GM18526 (cell line): ENCODE results near the gene ITGB1BP2.

Experiments used
- POLR2A ChIP-seq: IDR thresholded peaks from 3 replicates; pipeline ENCODE4 v1.6.1; 2011; ENCODE audit not compliant: insufficient read length; ENCODE audit errors: extremely low read depth

ITGB1BP2 gene

DNA sequence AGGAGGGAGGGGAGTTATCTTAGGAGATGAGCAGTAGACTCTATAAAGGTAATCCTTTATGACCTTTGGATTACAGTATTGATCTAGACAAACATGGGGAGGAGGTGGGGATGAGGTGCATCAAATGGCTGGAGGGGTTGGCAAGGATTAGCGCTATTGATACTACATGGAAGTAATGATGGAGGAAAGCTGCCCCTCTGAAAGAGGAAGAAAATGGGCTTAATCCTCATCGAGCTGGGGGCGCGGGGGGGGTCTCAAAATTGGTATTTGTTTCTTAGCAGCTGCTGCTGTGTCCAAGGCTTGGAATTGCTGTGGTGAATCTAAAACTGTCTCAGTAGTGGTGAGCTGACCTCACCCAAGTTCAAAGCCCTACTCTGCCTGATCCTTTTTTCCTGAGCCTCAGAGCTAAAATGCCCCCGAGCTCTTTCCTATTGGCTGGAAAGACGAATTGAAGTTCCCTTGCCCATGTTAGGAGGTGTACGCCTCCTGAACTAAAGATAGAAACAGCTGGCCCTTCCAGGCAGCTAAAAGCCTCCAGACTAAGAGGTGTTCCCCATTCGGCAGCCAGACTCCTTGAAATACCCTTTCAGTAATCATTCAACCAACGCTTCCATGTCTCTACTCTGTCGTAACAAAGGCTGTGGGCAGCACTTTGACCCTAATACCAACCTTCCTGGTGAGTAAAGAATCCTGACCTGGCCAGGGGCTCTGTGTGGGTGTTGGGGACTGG is at the start of gene ITGB1BP2:
ITGB1BP2 (plus strand) TSS at position 556 of the 730 bp plus-strand sequence; CDS start at position 613, 57 bp downstream.
- no peak for TF ChIP-seq POLR2A

DNA sequence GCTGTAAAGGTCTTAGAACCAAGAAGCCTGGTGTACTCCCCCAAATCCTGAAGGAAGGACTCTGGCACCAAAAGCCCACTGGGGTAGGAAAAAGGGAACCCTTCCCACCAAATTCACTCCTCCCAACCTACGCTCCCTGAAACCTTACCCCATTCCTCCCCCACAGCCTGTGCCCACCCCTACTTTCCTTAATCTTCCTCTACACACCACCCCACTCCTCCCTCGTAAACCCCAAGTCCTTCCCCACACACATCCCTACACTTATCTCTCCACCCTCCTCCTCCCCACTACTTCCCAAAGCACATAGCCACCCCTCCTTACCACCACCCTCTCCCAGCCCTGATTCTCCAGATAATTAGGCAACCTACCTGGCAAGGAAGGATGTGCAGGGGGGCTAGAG is 49.3 kb upstream of the ITGB1BP2 start:
- no peak for TF ChIP-seq POLR2A

DNA sequence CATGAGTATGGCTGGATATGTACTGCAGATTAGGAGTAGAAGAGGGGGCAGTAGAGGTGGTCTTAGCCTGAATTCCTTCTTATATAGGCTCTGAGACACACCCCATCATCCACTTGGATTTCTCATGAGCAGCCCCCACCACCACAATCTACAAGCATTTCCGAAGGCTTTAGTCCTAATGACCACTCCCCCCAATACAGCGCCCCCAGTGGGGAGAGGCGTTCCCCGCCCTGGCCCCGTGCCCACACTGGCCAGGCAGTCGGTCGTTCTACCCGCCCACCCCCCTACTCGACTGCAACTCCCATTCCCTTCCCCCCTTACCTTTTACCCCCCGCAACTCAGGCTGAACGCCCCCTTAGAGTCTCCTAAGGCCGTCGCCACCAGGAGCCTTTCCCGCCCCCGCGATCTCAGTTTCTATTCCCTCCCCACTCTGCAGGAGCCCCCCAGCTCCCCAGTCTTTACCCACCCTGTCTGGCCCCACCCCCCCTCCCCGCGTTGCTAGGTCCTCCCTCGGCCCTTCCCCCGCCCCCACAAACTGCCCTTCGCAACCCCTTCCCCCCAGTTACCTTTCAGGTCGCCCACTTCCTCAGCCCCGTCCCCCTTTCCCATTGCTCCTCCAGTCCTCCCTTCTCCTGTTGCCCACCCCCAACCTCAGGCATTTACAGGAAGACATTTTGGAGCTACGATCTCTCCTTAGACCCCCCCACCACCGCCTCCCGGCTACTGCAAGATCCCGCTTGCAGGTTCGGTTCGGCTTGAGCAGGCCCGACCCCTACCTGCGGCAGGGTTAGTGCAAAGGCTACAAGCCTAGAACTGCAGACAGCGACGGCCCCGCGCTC is 48.1 kb upstream of the ITGB1BP2 start:
- TF ChIP-seq POLR2A, result no peak

- TF ChIP-seq POLR2A, result peak; percentile 43
These were observed 47.2 kb upstream of the ITGB1BP2 start, which contains the start of gene ZMYM3 for GRCh38 chrX:71254092-71254963. TSS of gene ZMYM3 (minus strand) at chrX:71254140. CDS start at chrX:71253255, 885 bp downstream.

GRCh38 chrX:71256051-71256450 is 45.5 kb upstream of the ITGB1BP2 start:
- TF ChIP-seq POLR2A, result no peak

DNA sequence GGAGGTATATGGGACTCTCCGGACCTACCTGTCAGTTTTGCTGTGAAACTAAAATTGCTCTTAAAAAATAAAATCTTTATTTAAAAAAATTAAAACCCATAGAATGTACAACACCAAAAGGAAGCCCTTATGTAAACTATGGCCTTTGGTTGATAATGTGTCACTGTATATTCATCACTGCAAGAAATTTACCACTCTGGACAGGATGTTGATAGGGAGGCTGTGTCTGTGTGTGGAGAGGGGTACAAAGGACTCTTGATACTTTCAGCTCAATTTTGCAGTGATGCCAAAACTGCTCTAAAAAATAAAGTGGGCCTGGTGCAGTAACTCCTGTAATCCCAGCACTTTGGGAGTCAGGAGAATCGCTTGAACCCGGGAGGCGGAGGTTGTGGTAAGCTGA is 44.7 kb upstream of the ITGB1BP2 start:
- no peak for TF ChIP-seq POLR2A

- TF ChIP-seq POLR2A, result no peak
These were observed 31.7 kb upstream of the ITGB1BP2 start for GRCh38 chrX:71269801-71270395.

GRCh38 chrX:71282514-71283402 is 18.8 kb upstream of the ITGB1BP2 start:
- no peak for TF ChIP-seq POLR2A

DNA sequence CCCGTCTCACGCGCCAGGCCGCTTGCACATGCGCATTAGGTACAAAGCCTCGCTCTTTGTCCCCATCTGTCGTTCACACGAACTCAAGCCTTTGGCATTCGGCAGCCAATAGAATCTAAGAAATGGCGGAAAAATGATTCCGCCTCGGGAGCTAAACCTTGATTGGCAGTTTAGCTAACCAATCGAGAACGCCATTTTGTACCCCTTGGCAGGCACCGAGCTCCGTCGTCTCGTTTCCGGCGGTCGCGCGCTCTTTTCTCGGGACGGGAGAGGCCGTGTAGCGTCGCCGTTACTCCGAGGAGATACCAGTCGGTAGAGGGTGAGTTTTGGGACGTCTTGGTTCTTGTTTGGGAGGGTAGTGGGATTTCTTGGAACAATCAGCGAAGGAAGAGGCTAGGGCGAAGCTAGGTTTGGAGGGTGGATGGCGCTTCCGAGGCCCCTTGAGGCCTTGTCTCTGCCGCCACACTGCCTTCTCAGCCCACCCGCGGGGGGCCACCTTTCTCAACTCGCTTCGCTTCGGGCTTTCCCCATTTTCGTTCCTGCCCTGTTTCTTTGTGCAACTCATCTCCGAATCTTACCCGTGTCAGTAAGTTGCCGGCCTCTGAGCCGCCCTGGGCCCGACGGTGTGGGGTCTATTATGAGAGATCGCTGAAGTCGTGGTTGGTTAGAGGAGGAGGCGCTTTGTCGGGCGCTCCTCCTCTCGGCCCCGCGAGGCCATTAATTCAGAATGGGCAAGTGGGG is 18.0 kb upstream of the ITGB1BP2 start, which contains the start of gene NONO:
NONO (plus strand) TSS at position 233 of the 741 bp plus-strand sequence. CDS start 7,003 bp downstream, outside the sequence.
- peak; percentile 72 for TF ChIP-seq POLR2A

DNA sequence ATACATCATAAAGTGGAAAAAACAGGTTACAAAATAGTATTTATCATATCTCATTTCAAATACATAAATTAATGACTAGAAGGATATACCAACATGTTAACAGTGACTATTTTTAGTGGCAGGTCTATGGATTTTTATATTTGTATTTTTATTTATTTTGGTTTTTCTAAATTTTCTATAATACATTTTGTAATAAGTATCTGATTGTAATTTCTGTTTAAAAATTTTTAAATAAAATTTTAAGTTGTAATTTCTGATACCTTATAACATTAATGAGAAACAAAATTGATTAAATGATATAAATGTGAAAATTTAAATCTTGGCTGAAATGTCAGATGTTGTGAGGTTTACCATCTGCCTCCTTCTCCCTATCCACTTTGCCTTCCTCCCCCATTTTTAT is 15.6 kb upstream of the ITGB1BP2 start:
- no peak for TF ChIP-seq POLR2A

- TF ChIP-seq POLR2A, result no peak
These were observed 10.2 kb upstream of the ITGB1BP2 start for GRCh38 chrX:71291381-71291780.

DNA sequence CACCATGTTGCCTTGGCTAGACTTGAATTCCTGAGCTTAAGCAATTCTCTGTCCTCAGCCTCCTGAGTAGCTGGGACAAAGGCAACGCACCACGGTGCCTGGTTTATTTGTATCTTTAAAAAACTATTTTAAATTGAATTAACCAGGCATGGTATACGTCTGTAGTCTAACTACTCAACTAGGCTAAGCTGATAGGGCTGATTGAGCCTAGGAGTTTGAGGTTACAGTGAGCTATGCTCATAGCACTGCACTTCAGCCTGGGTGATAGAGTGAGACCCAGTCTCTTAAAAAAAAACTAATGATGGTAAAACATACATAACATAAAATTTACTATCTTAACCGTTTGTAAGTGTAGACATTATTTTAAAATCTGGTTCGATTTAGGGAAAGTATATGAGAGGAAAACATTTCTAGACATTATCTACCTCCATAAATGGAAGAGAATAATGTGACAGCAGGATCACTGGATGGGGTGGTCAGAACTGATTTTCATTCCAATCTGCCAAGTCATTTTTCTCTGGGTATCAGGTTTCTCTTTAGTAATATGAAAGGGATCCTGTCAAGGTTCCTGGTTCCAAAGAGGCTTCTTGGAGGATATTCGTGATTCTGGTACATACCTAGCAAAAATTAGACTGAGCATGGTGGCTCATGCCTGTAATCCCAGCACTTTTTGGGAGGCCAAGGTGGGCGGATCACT is 8.7 kb upstream of the ITGB1BP2 start:
- TF ChIP-seq POLR2A, result no peak

DNA sequence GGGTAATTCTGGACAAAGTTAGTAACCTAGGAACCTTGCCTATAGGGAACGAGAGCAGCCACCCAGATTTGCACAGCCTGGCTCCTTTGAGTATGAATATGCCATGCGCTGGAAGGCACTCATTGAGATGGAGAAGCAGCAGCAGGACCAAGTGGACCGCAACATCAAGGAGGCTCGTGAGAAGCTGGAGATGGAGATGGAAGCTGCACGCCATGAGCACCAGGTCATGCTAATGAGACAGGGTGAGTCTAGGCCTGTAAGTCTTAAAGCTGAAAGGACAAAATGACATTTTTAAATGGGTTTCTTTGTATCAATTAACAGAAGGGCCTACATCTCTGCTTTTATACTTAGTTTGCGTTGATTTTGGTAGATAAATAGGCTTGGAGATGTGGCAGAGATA is 4.7 kb upstream of the ITGB1BP2 start:
- no peak for TF ChIP-seq POLR2A

DNA sequence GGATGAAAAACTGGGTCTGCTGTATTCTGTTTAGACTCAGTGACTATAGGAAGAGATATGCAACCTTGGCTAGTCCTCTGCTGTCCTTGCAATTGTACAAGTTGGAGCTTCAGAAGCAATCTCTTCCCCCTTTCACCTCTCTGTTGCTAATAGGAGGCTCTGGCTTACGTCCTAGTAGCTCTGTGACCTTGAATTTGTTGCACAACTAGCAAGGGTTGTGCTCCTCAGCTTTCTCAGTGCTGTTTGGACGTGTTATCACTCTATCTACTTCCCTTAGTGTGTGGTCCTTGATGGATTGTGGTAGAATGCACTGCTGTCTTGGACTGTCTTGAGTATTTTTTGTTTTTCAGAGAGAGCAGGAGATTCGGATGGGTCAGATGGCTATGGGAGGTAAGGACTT is 3.4 kb upstream of the ITGB1BP2 start:
- no peak for TF ChIP-seq POLR2A
